Activated T-cell treated with anti-CD3 and anti-CD28 coated beads, Interleukin-2, amount 50 U/mL, for 24 hours (primary cell): Measurements from ENCODE around the gene PCAT6.

ENCODE experiments used
- DNase-seq: peaks from one replicate; pipeline ENCODE4 v3.0.0-alpha.2; 2020
- H3K27ac Mint-ChIP-seq: 2 replicates; pipeline ENCODE4 v1.8.0; 2020; ENCODE audit warnings: mild to moderate bottlenecking, mixed read lengths
- H3K27me3 Mint-ChIP-seq: 2 replicates; pipeline ENCODE4 v1.8.0; 2020; ENCODE audit warnings: mixed read lengths
- H3K36me3 Mint-ChIP-seq: 2 replicates; pipeline ENCODE4 v1.8.0; 2020; ENCODE audit warnings: low read depth, mixed read lengths
- H3K4me1 Mint-ChIP-seq: 2 replicates; pipeline ENCODE4 v1.8.0; 2020; ENCODE audit warnings: low read depth, mixed read lengths
- H3K4me3 Mint-ChIP-seq: 2 replicates; pipeline ENCODE4 v1.8.0; 2020; ENCODE audit warnings: mild to moderate bottlenecking, moderate library complexity, mixed read lengths
- H3K9me3 Mint-ChIP-seq: 2 replicates; pipeline ENCODE4 v1.8.0; 2020; ENCODE audit warnings: mixed read lengths

Gene PCAT6

DNA sequence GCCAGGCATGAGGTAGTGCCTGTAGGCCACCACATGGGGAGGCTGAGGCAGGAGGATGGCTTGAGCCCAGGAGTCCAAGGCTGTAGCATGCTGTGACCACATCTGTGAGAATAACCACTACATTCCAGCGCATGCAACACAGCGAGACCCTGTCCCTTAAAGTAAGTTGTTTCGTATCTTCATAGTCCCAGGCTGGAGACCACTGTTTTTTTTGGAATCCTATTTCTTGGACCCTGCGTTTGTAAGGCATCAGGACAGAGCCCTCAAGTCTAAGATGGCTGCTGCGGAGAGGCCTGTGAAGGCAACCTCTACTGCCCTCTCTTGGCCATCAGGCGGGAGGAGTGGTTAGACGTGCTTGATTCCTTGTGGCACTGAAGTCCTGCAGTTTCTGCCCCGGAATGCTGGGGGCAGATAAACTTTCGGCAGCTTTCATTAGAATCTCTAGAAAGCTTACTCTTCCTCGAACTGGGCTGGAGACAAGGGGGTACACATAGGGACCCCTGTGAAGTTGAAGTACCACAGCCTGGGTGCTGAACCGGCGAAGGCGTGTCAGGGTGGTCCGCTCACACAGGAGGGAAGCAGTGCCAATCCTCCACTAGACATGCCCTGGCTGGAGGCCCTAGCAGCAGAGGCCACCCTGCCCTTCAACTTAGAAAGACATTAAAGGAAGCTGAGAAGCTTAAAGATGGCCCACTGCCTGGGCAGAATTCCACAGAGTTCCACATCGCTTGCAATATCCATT, 41.6 kb downstream of the PCAT6 start:
- peak; percentile 50 for DNase-seq
- H3K27me3 Mint-ChIP-seq = no peaks in the 10 kb centered on the region
- H3K36me3 Mint-ChIP-seq = no peaks in the 10 kb centered on the region
- peaks cover 6% of the 10 kb centered on the region for H3K4me1 Mint-ChIP-seq
- H3K9me3 Mint-ChIP-seq = no peaks in the 10 kb centered on the region
- H3K27ac Mint-ChIP-seq = no peak overlapping the region
- no peak overlapping the region for H3K4me3 Mint-ChIP-seq

DNA sequence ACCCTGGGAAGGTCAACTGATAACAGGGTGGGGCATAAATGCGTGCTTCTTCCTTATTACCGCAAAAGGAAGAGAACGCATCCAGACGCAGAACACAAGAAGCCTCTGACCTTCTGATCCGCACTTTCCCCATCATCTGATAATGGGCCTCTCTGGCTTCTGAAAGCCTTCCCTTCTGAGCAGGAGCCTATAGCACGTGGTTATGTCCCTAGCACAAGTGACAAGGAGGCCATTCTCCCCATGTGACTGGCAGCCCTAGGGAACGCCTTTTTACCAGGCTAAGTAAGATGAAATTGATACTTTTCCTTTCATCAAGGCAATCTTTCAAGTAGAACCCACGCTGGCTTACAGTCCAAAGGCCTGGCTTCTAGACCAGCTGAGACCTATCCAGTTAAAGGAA, 44.0 kb downstream of the PCAT6 start:
- Mint-ChIP-seq H3K4me3 (no peak overlapping the region), H3K27ac (no peak overlapping the region), H3K27me3 (peaks cover 3% of the 10 kb centered on the region), H3K4me1 (no peaks in the 10 kb centered on the region), H3K9me3 (no peaks in the 10 kb centered on the region), H3K36me3 (no peaks in the 10 kb centered on the region)
- DNase-seq = no peak

DNA sequence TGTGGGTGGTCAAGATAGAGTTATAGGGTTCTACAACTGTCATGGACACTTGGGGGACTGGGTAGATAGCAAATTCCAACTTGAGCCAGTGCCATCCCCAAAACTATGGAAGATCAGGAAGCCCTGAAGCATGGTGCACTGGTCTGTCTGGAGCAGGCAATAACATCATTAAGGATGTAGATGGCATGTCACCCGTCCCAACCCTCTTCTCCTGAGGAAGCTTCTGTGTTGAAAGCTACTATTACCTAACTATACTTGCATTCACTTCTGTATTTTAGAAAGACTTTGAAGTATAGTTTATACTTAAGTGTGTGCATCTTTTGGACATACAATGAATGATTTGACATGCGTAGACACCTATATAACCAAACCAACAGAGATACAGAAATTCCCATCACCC, 45.3 kb downstream of the PCAT6 start:
- Mint-ChIP-seq H3K27me3 (peaks cover 14% of the 10 kb centered on the region), H3K4me3 (no peak overlapping the region), H3K36me3 (no peaks in the 10 kb centered on the region), H3K27ac (no peak overlapping the region), H3K4me1 (peaks cover 5% of the 10 kb centered on the region), H3K9me3 (no peaks in the 10 kb centered on the region)
- DNase-seq = no peak

DNA sequence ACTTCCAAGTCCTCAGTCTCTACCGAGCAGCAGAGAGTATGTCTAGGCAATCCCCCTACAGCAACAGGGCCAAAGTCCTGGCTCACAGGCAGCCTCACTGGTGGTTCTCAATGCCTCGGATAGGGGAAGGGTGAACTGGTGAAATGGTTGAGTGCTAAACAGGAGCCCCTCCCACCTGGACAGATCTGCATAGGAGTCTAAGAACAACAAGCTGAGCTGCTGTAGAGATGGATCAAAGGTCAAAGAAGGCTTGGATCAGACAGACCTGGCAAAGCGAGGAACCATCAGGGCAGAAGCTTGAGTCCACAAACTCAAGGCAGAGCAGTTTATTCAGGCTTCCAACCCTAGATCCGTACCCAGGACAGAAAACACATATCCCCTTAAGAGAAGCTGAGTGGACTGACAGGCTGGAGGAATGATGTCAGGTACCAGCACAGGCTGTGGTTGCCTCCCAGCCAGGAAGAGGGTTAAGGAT, 46.4 kb downstream of the PCAT6 start:
- Mint-ChIP-seq H3K27ac (no peak overlapping the region), H3K4me3 (no peak overlapping the region), H3K4me1 (peaks cover 15% of the 10 kb centered on the region), H3K36me3 (no peaks in the 10 kb centered on the region), H3K9me3 (no peaks in the 10 kb centered on the region), H3K27me3 (peaks cover 26% of the 10 kb centered on the region)
- DNase-seq = no peak

DNA sequence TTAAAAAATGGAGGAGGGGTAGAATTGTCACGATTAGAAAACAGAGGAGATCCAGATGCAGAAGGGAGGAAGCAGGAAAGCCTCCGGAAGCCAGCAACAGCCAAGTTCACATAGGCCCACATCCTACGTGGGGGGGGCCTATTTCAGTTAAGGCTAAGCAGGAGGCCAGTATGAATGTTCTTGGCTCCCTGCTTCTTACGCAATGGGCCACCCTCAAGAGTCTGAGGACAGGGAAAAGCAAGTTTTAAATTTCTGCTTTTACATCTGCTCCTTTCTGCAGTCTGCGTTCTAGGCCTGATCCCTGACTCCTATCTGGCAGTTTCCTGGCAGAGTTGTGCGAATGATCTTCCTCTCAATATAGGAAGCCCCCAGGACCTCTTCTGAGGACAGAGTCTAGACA, 47.6 kb downstream of the PCAT6 start:
- no peak for DNase-seq
- Mint-ChIP-seq H3K27ac (no peak overlapping the region), H3K4me3 (no peak overlapping the region), H3K4me1 (peaks cover 15% of the 10 kb centered on the region), H3K36me3 (no peaks in the 10 kb centered on the region), H3K9me3 (no peaks in the 10 kb centered on the region), H3K27me3 (peaks cover 37% of the 10 kb centered on the region)

DNA sequence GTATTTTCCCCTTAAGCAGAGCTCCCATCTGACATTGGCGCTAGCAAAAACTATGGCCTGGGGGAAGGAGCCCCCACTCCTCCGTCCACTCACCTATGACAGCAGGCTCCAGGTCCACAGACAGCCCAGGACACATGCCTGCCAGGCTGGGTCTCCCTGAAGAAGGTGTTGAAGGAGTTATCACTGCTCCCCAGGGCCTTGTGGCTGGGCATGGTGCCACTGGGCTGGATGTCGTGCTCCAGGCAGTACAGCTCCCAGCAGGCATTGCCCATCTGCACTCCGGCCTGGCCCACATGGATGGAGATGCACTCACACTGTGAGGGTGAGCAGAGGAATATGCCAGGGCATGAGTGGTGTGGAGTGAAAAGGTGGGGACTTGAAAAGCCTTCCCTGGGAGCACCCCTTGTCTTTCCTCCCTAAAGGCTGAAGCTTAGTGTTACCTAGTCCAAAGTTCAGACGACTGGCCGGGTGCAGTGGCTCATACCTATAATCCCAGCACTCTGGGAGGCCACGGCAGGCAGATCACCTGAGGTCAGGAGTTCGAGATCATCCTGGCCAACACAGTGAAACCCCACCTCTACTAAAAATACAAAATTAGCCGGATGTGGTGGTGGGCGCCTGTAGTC, 48.1 kb downstream of the PCAT6 start:
- H3K4me1 Mint-ChIP-seq = peaks cover 15% of the 10 kb centered on the region
- no peak for DNase-seq
- no peaks in the 10 kb centered on the region for H3K36me3 Mint-ChIP-seq
- H3K4me3 Mint-ChIP-seq = no peak overlapping the region
- no peak overlapping the region for H3K27ac Mint-ChIP-seq
- H3K27me3 Mint-ChIP-seq = peaks cover 42% of the 10 kb centered on the region
- no peaks in the 10 kb centered on the region for H3K9me3 Mint-ChIP-seq

DNA sequence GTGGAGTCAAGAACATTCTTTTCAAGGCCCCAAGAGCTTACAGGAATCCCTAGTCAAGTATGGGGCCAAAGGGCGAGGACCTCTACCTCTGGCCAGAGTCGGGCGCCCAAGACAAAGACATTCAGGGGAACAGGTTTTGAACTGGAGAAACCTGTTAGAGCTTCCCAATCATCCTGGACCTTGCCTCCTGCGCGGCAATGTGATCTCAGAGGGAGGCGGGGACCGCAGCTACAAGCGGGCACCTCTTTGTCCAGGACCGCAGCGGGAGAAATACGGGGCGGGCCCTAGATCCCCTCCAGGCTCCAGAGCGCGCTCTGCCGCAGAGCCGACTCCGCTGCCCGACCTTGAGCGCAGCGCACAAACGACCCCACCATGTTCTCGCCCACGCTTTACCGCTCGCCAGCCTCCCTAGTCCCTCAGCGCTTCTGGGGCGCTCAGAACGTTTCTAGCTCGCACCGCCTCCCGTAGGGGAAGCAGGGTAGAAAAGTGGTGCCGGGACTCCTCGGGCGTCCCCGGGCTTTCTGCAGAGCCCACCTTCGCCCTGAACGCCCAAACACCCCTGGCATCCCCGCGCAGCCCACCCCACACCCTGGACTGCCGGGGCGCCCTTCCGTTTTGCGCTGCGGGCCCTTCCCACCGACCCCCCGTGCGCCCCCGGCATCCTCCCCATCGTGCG, 50.1 kb downstream of the PCAT6 start:
- Mint-ChIP-seq H3K4me3 (peak overlapping the region; percentile 80), H3K4me1 (peaks cover 15% of the 10 kb centered on the region), H3K36me3 (no peaks in the 10 kb centered on the region), H3K9me3 (no peaks in the 10 kb centered on the region), H3K27me3 (peaks cover 61% of the 10 kb centered on the region), H3K27ac (no peak overlapping the region)
- peak; percentile 50 for DNase-seq
